A549 treated with DMSO at 1 μM for 4 hours (cell line): ENCODE results near the gene AGR3. TPM values are rescaled to one million over a fixed set of nuclear protein-coding genes. Genes with fewer than 3 reads are reported as not detected.

ENCODE experiments used
- total RNA-seq: library from RNA; stranded (reverse); fragments of 200-300 nt; extraction: Qiagen RNA extraction; gene quantifications from 5 replicates; pipeline ENCODE4 v1.2.3, GENCODE V29; 2022; ENCODE audit warnings: low read depth

Gene AGR3
- 0.39 TPM in 1 of 5 replicates, not detected in the others for total RNA-seq

DNA sequence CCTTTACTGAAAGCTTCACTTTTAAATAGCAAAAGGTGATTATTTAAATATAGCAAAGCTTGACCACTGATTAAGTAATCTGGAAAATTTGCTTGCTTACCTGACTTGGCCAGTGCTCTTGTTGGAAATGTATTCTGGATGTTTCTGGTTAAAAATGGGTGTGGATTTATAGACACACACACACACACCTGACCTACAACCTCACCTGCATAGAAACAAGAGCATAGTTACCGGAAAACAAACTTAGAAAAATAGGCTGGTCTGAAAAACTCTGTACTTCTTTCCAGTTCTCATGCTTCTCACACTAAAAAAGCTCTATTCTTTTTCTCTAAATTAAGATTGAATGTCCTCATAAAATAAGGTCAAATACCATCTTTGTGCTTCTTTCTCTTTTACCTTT lies at the start of gene AGR3:
TSS of gene AGR3 (minus strand) at position 140 of the 400 bp plus-strand sequence. CDS start 3,365 bp downstream, outside the sequence.

Other genes with a start within 250 kb of the AGR3 start
- gene ANKMY2, start 236.2 kb downstream of the AGR3 start, total RNA-seq, result 13.2 to 17.3 TPM (median 14.2 TPM) in 5 replicates
- gene BZW2, start 235.8 kb downstream of the AGR3 start, total RNA-seq, result 93.5 to 108 TPM (median 102 TPM) in 5 replicates
- 10.9 to 16.1 TPM (median 13.9 TPM) in 5 replicates for gene TSPAN13, start 128.2 kb downstream of the AGR3 start, total RNA-seq
- 103 to 163 TPM (median 124 TPM) in 5 replicates for gene AGR2, start 77.0 kb downstream of the AGR3 start, total RNA-seq